Uterus (tissue), 2 donors: Measurements from ENCODE around the gene SUGCT.

Experiments used
- CTCF ChIP-seq, 4 experiments: fragments of 200-600 bp in 2 of 4; fragments of 450-650 bp in 2 of 4; sonication (generic) in 2 of 4; IDR thresholded peaks; one replicate each; pipeline ENCODE4 v1.5.1; 2016 to 2019; ENCODE audit warnings: antibody characterized with exemption in 4 of 4, mild to moderate bottlenecking in 2 of 4, moderate library complexity in 1 of 4
- POLR2A ChIP-seq, 2 donors: fragments of 450-650 bp; IDR thresholded peaks; one replicate each; pipeline ENCODE4 v1.6.1; 2016; ENCODE audit warnings: antibody characterized with exemption in 2 of 2, mild to moderate bottlenecking in 1 of 2, moderate library complexity in 1 of 2

GRCh38 chr7:40341836-40342235, 207.0 kb downstream of the SUGCT start:
- TF ChIP-seq CTCF (IDR thresholded peaks at IDR 0.05): no peak
- TF ChIP-seq POLR2A (IDR thresholded peaks at IDR 0.05): no peak
